NCI-H146 treated with DMSO at 0.1 percent for 48 hours (cell line): ENCODE measurements around the gene GATA2.
A peak's percentile ranks its signal among the peaks of the same experiment; 100 is the strongest.

Experiments
- DNase-seq: peaks from one replicate; lab custom pipeline; 2025; ENCODE audit not compliant: unreplicated experiment; lab: John Stamatoyannopoulos, UW

Gene GATA2

DNA sequence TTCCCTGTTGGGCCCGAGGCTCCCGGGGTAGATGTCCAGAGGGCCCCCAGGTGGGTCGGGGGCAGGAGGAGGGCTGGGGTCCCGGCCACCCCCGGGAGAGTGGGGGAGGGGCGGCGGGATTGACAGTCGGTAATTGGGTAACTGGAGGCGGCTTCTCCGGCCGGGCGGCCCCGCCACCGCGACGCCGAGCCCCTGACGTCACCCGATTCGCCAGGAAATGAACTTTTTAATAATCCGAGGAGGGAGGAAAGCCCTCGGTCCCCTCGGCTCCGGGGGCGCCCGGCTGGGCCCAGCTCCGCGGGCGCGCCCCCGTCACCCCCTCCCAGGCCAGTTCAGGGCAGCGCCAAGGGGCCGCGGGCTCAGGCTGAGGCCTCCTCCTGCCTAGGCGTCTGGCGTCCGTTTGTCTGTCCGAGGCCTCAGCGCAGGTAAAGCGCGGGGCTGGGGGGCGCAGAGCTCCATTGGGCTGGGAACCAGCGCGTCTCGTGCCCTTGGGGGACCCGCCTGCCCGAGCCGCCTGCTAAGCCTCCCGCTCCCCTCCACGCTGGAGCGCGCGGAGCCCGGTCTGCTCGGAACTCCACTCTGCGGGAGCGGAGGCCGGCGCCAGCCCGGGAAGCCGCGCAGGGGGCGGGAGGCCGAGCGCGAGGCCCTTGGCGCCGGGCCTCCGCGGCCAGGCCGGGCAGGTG, 3.9 kb downstream of the GATA2 start:
- DNase-seq, result peak; percentile 38

DNA sequence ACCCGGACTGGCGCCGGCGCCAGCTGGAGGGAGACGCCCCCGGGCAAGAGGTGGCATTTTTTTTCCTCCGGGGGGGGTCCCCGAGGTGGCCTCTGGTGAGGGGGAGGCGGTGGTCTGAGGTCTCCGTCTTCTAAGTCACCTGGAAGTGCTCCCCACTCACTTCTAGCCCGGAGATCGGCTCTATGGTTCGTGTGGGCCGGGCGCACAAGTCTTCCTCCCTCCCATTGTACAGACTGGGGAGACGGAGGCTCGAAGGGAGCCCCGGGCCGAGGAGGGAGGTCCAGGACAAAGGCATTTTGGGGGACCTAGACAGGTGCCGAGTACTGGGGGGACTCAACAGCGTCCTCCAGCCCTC, 4.4 kb downstream of the GATA2 start:
- no peak for DNase-seq

DNA sequence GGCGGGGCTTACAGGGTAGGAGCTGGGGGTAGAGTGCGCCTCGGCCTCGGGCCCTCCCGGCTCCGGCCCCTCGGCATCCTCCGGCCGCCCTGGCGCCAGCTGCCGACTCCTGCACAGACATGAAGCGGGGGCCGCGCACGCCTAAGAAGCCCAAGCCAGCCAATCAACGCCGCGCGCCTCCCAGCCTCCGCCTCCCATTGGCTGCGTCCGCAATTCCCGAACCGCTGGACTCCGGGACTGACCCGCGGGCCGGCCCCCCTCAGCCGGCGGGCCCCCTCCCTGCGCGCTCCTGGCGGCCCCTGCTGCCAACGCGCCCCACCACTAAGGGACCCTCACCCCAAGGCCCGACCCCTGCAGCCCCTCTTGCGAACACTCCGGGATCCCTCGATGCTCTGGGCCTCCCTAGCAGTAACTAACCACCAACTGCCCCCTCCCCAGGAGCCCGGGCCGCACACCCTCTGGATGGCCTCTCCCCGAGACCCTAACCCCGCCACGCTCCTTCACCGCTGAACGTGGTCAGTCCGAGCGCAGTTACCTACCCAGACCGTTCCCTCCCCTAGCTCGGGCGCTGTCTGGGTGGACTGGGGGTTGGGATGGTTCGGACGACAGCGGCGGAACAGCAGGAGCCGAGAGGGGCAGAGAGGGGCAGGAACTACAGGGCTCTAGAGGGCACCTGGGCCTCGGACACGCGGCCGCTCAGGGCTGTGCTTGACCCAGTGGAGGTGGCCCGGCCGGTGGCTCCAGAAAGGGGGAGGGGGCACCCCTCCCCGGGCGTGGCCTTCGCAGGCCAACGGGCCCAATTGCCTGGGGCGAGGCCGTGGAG, 5.0 kb downstream of the GATA2 start:
- peak; percentile 83 for DNase-seq

DNA sequence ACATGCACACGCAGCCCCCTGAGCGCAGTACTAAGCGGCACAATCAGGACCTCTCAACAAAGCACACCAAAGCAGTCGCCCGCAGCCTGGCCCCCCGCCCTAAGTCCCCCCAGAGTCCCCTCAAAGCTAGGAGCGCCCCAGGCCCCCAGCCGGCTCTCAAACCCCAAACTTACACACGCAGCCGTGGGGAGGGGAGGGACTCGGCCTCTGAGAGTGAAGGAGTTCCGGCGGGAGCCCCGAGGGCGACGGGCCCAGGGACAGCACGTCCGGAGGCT, 5.5 kb downstream of the GATA2 start:
- no peak for DNase-seq

DNA sequence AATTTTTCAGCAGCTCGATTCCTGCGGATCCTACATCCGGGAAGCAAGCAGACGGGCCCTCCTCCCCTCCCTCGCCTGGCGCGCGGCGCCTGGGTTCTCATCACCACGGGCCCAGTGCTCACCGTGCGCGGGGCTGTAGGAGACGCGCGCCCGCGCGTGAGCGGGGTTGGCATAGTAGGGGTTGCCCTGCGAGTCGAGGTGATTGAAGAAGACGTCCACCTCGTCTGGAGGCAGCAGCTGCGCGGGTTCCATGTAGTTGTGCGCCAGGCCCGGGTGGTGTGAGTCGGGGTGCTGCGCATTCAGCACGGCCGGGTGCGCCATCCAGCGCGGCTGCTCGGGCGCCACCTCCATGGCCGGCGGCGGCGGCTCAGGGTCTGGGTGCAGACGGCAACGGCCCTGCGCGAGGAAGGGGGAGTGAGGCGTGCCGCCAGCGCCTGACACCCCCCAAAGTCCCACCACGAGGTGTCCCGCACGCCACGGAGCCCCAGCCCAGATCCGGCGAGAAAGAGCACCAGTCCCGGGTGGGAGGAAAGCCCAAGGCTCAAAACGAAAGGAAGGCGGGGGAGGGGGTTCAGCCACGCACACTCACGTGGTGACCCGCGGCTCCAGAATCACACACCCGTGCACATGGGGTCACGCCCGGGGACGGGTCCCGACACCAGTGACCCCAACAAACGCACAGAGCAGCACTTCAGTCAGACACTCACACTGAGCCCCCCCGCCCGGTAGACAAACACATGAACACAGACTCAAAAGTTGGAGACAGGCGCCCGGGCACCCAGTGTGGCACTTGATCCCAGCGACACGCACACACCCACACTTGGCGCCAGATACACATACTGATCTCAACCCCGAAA, 6.1 kb downstream of the GATA2 start:
- DNase-seq, result no peak

DNA sequence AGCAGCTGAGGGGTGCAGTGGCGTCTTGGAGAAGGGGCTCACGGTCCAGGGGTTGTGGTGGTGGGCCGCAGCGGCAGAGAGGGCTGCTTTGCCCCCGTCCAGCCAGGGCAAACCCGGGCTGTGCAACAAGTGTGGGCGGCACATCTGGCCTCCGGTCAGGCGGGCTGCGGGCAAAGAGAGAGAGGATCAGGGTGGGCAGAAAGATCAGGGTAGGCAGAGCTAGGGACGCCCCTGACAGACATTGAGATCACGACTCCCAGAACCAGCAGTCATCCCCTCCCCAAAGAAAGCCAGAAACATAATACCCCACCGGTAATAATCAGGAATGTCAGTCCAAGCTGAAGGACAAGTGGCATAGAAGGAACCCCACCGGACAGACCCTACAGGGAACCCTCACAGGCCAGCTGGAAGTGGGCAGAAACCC, 6.8 kb downstream of the GATA2 start:
- no peak for DNase-seq

DNA sequence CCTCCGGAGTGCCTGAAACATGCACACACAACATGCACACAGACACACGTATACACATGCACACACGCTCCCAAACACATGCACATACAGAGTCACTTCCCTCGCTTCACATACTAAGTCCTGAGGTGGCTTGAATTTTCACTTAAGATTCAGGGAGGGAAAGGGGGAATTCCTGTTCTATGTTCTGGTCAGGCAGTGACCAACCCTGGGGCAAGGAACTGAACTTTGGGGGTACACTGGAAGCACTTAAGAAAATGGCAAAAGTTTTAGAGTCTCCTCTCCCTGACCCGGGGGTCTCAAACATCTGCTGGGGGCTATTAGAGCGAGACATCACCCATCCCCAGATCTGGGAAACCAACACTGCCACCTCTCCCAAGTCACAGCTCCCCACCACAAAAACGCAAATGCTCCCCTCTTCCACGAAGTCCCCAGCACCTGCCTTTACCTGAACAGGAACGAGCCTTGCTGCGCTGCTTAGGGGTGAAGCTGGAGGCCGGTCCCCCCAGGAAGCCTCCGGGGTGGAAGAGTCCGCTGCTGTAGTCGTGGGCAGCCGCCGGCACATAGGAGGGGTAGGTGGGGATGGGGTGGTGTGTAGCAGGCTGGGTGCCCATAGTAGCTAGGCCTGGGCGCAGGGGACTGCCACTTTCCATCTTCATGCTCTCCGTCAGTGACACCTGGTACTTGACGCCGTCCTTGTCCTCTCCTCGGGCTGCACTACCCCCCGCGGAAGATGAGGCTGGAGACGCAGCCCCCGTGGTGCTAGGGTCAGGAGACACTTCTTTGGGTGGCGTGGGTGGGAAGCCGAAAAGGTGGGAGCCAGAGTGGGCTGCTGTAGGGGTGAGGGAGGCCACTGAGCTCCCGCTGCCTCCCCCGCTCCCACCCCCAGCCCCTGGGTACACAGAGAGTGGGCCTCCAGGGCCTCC, 7.5 kb downstream of the GATA2 start:
- no peak for DNase-seq

DNA sequence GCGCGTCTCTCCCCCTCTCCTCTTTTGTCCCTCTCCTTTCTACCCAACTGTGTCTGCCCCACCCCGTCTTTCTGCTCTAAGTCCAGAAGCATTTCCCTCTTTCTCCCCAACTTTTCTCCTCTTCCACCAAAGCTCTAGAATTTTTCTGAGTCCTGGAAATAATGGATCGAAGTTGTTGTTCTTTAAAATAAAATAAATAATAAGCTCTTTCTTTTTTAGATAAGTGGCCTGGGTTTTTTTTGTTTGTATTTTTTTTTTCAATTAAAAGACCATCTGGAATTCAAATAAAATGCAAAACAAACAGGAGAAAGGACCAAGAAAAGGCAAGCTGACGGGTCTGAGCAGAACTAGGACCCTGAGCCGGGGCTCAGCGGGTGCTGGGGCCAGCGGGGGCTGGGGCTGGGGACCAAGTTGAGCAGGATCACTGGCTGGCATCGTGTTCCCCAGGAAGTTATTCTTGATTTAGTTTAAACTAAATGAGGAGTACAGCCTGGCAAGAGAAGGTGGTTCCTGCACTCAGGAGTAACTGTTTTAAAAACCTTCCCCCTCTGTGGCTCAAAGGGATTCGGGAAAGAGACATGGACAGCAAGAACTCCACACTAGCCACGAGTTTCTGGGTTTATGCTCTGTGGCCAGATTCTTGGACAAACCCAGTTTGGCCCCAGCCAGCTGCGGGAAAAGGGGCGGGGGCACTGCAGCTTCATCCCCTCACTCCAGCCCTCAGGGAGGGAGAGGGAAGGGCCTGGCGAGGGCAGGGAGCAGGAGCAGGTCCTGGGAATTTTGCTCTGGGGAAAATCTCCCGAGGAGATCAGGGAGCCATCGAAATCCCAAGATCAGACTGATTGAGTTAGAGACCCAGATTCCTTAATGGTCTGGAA, 8.4 kb downstream of the GATA2 start:
- DNase-seq, result no peak

DNA sequence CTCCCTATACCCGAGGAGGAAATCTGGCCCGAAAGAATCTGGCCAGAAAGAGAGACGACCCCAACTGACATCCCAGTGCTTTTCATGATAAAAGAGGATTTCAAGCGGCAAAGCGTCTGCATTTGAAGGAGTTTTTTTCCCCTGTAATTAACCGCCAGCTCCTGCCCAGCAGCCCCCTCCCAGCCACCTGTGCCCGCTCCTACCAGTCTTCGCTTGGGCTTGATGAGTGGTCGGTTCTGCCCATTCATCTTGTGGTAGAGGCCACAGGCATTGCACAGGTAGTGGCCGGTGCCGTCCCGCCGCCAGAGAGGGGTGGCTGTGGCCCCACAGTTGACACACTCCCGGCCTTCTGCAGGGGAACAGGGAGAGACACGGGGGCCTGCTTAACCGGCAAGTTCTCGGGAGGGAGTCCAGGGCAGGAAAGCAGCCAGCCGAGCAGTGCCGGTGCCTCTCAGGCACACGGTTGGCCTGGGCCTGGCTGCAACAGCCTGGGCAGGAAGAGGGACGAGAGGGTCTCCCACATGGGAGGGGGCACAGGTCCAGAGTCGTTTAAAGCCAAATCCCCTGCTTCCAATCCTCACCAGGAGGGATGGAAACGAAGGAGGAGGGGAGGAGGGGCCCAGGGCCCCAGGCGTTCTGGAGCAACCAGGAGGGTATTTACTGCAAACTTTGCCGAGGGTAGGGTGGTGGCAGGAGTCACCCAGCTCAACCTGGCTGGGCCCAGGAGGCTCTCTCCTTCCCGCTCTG, 9.2 kb downstream of the GATA2 start:
- no peak for DNase-seq

DNA sequence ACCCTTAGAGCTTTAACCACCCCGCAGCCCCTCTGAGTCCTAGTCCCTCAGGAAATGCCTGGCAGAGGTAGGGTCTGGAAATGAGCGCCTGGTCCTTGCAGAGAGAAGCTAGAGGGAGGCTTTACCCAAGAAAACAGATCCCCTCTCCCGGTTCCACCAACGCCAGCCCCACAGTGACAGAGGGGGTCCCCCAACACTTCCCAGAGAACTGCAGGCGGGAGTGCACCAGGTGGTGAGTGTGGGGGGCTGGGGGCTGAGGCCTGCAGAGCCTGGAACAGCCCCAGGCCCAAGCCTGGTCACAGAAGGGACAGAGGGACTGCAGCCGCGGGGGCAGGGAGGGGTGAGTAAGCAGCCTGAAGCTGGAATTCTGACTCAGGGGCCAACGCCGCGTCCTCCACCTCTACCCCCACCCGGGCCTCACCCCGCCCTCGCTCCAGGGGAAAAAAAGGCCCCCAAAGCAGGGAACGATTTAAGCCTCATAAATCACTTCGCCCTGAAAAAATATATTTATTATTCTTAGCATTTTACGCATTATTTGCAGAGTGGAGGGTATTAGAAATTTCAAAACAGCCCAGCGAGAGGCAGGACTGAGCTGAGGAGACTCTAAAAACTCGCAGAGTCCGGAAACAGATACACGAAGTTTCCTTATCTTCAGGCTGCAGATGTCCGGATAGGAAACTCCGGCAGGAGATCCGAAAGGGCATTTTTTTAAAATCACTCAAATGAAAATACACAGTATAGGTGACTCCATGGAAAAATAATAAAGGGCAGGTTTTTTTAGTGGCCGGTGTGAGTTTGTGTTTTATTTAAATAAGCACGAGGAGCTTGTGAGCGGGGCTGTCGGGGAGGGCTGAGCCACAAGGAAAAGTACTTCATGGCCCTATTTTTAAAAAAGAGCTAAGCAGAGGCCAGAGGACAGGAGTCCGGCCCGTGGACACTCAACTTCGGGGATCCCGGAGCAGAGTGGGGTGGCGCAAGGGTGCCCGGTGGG, 10.0 kb downstream of the GATA2 start:
- DNase-seq, result no peak

DNA sequence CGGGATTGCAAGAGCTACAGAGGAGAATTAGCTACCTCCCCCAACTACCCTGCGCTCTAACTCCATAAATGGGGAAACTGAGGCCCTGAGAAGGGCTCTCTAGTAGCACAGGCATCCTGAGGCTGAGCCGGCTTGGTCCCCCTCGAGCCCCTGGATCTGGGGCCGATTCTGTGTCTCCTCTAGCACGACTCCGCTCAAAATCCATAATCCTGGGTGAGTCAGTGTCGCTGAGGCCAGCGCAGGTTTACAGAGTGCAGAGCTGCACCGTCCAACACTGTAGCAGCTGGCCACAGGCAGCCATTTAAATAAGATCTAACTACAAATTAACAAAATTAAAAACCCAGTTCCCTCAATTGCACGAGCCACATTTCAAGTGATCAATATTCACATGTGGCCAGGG, 10.8 kb downstream of the GATA2 start:
- DNase-seq, result no peak

DNA sequence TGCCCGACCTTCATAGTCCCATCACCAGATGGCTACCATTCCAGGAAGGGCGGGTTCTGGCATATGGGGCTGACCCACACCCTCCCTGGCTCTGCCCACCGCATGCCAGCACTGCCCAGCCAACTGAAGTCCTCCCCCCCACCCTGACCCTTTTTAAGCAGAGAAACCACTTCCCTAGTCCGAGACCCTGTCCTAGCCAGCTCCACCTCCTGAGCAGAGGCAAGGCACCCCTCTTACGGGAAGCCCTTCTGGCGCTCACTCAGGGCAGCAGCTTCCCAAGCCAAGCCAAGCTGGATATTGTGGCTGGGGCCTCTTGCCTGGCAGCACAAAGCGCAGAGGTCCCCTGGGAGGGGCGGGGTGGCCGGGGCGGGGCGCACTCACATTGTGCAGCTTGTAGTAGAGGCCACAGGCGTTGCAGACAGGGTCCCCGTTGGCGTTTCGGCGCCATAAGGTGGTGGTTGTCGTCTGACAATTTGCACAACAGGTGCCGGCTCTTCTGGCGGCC, 11.5 kb downstream of the GATA2 start:
- no peak for DNase-seq

DNA sequence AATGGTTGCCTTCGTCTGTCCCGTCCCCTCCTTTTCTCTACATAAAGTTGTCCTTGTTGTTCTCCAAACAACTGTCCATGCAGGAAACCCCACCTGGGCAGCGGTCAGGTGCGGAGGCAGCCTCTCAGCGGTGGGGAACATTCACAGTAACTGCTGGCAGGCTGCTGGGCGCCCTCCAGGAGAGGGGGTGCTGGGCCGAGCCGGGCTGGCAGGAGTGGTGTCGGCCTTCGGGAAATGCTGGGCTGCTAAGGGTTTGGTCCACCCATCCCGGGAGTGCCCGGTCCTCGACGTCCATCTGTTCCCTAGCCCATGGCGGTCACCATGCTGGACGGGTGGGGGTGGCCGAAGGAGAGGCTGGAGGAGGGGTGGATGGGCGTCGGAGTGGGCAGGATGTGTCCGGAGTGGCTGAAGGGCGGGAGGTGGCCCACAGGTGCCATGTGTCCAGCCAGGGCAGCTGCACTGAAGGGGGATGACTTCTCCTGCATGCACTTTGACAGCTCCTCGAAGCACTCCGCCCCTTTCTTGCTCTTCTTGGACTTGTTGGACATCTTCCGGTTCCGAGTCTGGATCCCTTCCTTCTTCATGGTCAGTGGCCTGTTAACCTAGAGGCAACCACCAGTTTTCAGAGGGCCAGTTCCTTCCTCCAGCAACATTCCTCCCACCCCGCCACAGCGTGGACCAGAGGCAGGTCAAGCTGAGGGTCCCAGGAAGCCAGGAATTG, 12.1 kb downstream of the GATA2 start:
- DNase-seq, result no peak

DNA sequence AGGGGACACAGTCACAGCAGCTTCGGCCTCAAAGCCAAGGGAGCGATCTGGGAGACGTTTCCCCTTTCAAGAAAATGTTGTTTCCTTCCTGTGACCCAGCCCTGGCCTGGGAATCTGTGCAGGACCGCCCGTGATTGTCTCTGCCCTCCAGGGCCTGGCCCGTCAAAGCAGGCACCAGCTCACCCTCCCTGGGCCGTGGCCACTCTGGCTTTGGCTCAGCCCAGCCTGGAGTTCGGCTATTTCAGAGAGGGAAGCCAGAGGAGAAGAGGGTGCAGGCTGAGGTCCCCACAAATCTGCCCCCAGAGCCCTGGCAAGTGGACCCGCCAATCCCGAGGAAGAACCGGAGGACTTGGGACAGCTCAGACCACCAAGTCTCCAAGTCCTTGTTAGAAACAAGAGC, 12.7 kb downstream of the GATA2 start:
- DNase-seq, result no peak

DNA sequence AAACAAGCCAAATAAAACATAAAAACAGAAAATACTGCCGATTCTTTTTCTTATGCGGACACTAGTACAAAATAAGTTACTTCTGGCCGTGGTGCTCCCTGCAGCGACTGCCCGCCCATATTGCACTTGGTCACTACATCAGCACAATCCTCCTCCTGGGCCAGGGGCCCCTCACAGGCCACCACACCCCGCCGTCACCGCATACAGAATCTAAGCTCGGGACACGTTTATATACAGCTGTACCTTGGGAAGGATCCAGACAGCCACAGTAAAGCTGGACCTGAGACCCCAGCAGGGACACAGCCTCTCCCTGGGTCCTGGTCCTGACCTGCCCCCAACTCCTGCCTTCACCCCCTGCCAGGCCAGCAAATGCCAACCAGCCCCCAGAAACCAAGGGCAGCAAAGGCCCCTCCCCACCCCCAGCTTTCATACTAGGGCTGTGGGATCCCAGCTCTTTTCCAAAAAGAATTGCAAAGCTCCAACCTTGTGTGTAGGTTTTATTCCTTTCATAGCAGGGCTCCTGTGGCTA, 13.4 kb downstream of the GATA2 start:
- no peak for DNase-seq

DNA sequence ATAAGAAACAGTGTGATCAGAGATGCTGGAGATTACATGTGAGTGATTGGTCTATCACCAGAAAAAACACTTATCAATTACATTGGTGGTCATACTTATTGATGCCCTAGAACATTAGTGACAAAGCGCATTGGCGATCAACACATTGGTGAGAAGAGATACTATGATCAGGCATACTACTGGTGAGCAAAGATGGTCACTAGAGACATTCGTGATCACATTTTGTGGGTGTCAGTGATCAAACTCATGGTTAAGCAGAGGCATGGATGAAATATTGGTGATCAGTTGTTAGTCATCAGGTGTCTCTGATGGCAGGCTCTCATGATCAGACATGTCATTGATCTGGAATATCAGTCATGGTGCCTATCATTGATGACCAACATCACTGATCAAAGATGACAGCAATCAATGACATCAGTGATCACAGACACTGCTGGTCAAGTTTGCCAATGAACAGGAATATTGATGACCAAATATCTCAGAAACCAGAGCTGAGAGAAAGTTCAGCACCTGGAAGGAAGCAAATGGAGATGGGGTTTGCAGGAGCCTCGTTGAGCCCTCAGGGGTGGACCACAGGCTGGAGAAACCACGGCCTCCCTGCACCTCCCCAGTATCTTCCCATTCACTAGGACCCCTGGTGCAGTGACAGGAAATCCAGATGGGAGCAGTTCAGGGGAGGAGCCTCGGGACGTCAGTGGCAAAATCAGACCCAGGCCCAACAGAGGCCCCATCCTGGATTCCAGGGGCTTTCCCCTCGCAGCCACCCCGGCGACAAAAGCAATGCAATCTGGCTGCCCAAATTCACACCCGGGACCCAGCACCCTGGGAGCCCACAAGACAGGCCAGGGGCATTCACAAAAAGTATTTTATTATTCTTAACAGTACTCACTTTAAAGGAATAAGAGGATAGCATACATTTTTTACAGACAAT, 14.2 kb downstream of the GATA2 start:
- DNase-seq, result no peak
